OCI-LY7 (cell line): Measurements from ENCODE around the gene PHETA2. TPM values are rescaled to one million over a fixed set of nuclear protein-coding genes. Genes with fewer than 3 reads are reported as not detected.
"Not testable (repeated sequence)": the region's sequence is repeated elsewhere in the genome, so short reads cannot be mapped to it uniquely, and the experiment has no call there.

ENCODE experiments used
- BruUV-seq: library from RNA; stranded (reverse); fragments of 400-500 nt; replicated peaks from 2 replicates; lab custom pipeline; 2021; lab: Mats Ljungman, UMichigan
- CTCF ChIA-PET: fragments of 300-600 bp; sonication (Branson Sonifier 250); formaldehyde crosslinking; loops from one replicate; lab custom pipeline; 2022; ENCODE audit warnings: antibody characterized with exemption; ENCODE audit not compliant: unreplicated experiment; lab: Charles Lee
- POLR2A ChIA-PET: fragments of 300-600 bp; sonication (Branson Sonifier 250); formaldehyde crosslinking; loops from one replicate; lab custom pipeline; 2022; ENCODE audit warnings: antibody characterized with exemption; lab: Charles Lee
- DNase-seq: peaks from one replicate; pipeline ENCODE4 v3.0.0-alpha.2; 2015; ENCODE audit warnings: low spot score
- H2AFZ ChIP-seq: fragments of 200-600 bp; sonication (generic), shearing (Covaris generic); 2 replicates; pipeline ENCODE4 v1.6.1; 2014; ENCODE audit warnings: mild to moderate bottlenecking, antibody characterized with exemption, low read length, moderate library complexity
- H3K27ac ChIP-seq: fragments of 200-600 bp; sonication (generic); 2 replicates; pipeline ENCODE4 v1.5.1; 2014; ENCODE audit warnings: mixed run types, low read depth, mild to moderate bottlenecking, moderate library complexity, low read length, inconsistent platforms; ENCODE audit not compliant: poor library complexity, severe bottlenecking
- H3K36me3 ChIP-seq: fragments of 200-600 bp; sonication (generic); 2 replicates; pipeline ENCODE4 v1.6.1; 2014; ENCODE audit warnings: mild to moderate bottlenecking, antibody characterized with exemption, low read length, moderate library complexity, mixed read lengths; ENCODE audit not compliant: insufficient read depth
- H3K4me1 ChIP-seq: fragments of 200-600 bp; sonication (generic); 2 replicates; pipeline ENCODE4 v1.5.1; 2014; ENCODE audit warnings: mild to moderate bottlenecking, low read length; ENCODE audit not compliant: insufficient read depth, poor library complexity, severe bottlenecking
- H3K4me2 ChIP-seq: fragments of 200-600 bp; sonication (generic); 2 replicates; pipeline ENCODE4 v1.6.1; 2014; ENCODE audit warnings: mild to moderate bottlenecking, low read length
- H3K4me3 ChIP-seq: fragments of 200-600 bp; sonication (generic); 2 replicates; pipeline ENCODE4 v1.5.1; 2014; ENCODE audit warnings: mild to moderate bottlenecking, low read depth, low read length; ENCODE audit not compliant: poor library complexity, severe bottlenecking
- H3K79me2 ChIP-seq: fragments of 200-600 bp; sonication (generic); 2 replicates; pipeline ENCODE4 v1.6.1; 2016; ENCODE audit warnings: low read depth, mild to moderate bottlenecking, low read length, moderate library complexity, mixed read lengths; ENCODE audit not compliant: insufficient read depth
- H3K9me2 ChIP-seq: fragments of 200-600 bp; sonication (generic); 2 replicates; pipeline ENCODE4 v1.6.1; 2016; ENCODE audit warnings: mild to moderate bottlenecking, low read length, mixed read lengths; ENCODE audit not compliant: insufficient read depth
- H3K9me3 ChIP-seq: fragments of 200-600 bp; sonication (generic); 2 replicates; pipeline ENCODE4 v1.6.1; 2014; ENCODE audit warnings: mild to moderate bottlenecking, mixed run types, low read length, mixed read lengths
- H4K20me1 ChIP-seq: fragments of 200-600 bp; sonication (generic); 2 replicates; pipeline ENCODE4 v1.6.1; 2014; ENCODE audit warnings: mild to moderate bottlenecking, antibody characterized with exemption, low read length, moderate library complexity, mixed read lengths; ENCODE audit not compliant: insufficient read depth
- EZH2phosphoT487 ChIP-seq: fragments of 200-600 bp; sonication (generic); IDR thresholded peaks from 2 replicates; pipeline ENCODE4 v1.6.1; 2018; ENCODE audit warnings: low read depth, borderline replicate concordance, mild to moderate bottlenecking, mixed run types, antibody characterized with exemption, low read length, moderate library complexity, mixed read lengths
- intact Hi-C: fragments of 100-400 bp; cut with micrococcal nuclease; formaldehyde crosslinking; loops from one replicate; pipeline ENCODE4 v1.10.0; 2022; ENCODE audit not compliant: unreplicated experiment
- small RNA-seq: library from RNA; depleted of rRNA; stranded (forward); fragments of <200 nt; gene quantifications from one replicate; pipeline ENCODE3, GENCODE V24; 2014
- total RNA-seq, 2 experiments: library from RNA; depleted of rRNA in 1 of 2; stranded (reverse); fragments of >200 nt in 1 of 2; shearing (Covaris generic) in 1 of 2; gene quantifications; 2 replicates each; pipeline ENCODE4 v1.2.3, GENCODE V29; 2014 to 2022
- TF ChIP-seq, protein P1 (sequence below): fragments of 200-600 bp; sonication (generic); conservative IDR thresholded peaks from 2 replicates; pipeline ENCODE4 v1.5.1; 2014; ENCODE audit warnings: mild to moderate bottlenecking, antibody characterized with exemption, low read length, moderate library complexity, mixed read lengths

PHETA2 gene
- total RNA-seq, 2 experiments from 2014 or later, result 0.23 TPM; not detected in 1

DNA sequence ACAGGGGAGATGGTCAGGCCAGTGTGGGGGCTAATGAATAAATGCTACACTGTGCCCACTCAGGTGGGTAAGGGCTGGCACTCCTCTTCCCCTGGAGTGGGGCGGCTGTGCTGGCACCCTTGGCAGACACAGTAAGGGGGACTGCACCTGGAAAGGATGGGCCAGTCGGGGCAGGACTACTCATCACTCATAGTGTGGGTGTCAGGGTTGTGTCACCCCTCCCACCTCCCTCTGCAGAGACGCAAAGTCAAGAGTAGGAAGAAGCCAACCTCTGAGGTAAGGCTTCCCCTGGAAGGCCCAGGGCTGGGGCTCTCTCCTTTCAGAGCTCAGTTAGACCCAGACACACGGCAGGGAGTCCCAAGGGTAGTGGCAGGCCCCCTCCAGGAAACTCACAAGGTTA, 49.5 kb downstream of the PHETA2 start:
- H3K4me2 ChIP-seq, BruUV-seq, H3K9me2 ChIP-seq, H3K4me3 ChIP-seq, H4K20me1 ChIP-seq, H3K27ac ChIP-seq, H2AFZ ChIP-seq, DNase-seq, intact Hi-C loops, CTCF ChIA-PET, POLR2A ChIA-PET, H3K9me3 ChIP-seq, H3K79me2 ChIP-seq, H3K36me3 ChIP-seq: not testable (repeated sequence)
- peaks cover 32% of the 10 kb centered on the region for H3K4me1 ChIP-seq

- Histone ChIP-seq H3K4me1 (no peaks in the 10 kb centered on the region), H2AFZ (no peak overlapping the region), H3K4me2 (no peak overlapping the region), H3K36me3 (peaks cover under 1% of the 10 kb centered on the region; the same call in 1 of the 2 replicates), H3K9me2 (no peaks in the 10 kb centered on the region), H3K27ac (no peak overlapping the region), H3K9me3 (0 out of 2 replicates have a peak, but pooled peaks cover 3% of the 10 kb centered on the region), H4K20me1 (no peaks in the 10 kb centered on the region), H3K4me3 (no peak overlapping the region), H3K79me2 (no peaks in the 10 kb centered on the region)
- ChIA-PET POLR2A (no interaction called here), CTCF (no interaction called here)
- DNase-seq, result no peak
- BruUV-seq, result no TSS peak
- no peak for TF ChIP-seq EZH2phosphoT487
- TF ChIP-seq, protein P1, sequence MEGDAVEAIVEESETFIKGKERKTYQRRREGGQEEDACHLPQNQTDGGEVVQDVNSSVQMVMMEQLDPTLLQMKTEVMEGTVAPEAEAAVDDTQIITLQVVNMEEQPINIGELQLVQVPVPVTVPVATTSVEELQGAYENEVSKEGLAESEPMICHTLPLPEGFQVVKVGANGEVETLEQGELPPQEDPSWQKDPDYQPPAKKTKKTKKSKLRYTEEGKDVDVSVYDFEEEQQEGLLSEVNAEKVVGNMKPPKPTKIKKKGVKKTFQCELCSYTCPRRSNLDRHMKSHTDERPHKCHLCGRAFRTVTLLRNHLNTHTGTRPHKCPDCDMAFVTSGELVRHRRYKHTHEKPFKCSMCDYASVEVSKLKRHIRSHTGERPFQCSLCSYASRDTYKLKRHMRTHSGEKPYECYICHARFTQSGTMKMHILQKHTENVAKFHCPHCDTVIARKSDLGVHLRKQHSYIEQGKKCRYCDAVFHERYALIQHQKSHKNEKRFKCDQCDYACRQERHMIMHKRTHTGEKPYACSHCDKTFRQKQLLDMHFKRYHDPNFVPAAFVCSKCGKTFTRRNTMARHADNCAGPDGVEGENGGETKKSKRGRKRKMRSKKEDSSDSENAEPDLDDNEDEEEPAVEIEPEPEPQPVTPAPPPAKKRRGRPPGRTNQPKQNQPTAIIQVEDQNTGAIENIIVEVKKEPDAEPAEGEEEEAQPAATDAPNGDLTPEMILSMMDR, result no peak
- intact Hi-C loops, result no loop called here
These were observed 53.6 kb downstream of the PHETA2 start for GRCh38 chr22:42127606-42128005.

- H3K9me2 ChIP-seq, H3K36me3 ChIP-seq, H3K27ac ChIP-seq, H3K9me3 ChIP-seq, H3K4me1 ChIP-seq, BruUV-seq, H2AFZ ChIP-seq, CTCF ChIA-PET, H4K20me1 ChIP-seq, intact Hi-C loops, H3K4me2 ChIP-seq, POLR2A ChIA-PET, DNase-seq, H3K4me3 ChIP-seq, H3K79me2 ChIP-seq: not testable (repeated sequence)
These were observed 54.0 kb downstream of the PHETA2 start for GRCh38 chr22:42128007-42128406.

Small RNA genes within 50 kb of the gene (small RNA-seq; reads per million reads assigned to genes)
- 0.57 reads per million, percentile 14 among the genes with 10 or more reads in this experiment for gene SNORD13P1

Other genes with a start within 250 kb of the PHETA2 start
- 132 and 167 TPM in 2 replicates for gene SREBF2, start 241.1 kb upstream of the PHETA2 start, total RNA-seq (2014; rRNA removed; shearing (Covaris generic))
- gene SREBF2, start 241.1 kb upstream of the PHETA2 start, total RNA-seq (2022), result 312 and 330 TPM in 2 replicates
- gene SHISA8, start 159.2 kb upstream of the PHETA2 start, total RNA-seq (2014; rRNA removed; shearing (Covaris generic)), result not detected in 2 replicates
- gene SHISA8, start 159.2 kb upstream of the PHETA2 start, total RNA-seq (2022), result 0.61 and 0.74 TPM in 2 replicates
- gene TNFRSF13C, start 147.4 kb upstream of the PHETA2 start, total RNA-seq (2014; rRNA removed; shearing (Covaris generic)), result 10.9 and 21.3 TPM in 2 replicates
- gene TNFRSF13C, start 147.4 kb upstream of the PHETA2 start, total RNA-seq (2022), result 65.0 and 67.8 TPM in 2 replicates
- 347 and 354 TPM in 2 replicates for gene CENPM, start 127.1 kb upstream of the PHETA2 start, total RNA-seq (2014; rRNA removed; shearing (Covaris generic))
- gene CENPM, start 127.1 kb upstream of the PHETA2 start, total RNA-seq (2022), result 189 and 217 TPM in 2 replicates
- gene SEPTIN3, start 104.8 kb upstream of the PHETA2 start, total RNA-seq (2014; rRNA removed; shearing (Covaris generic)), result 0.46 and 1.1 TPM in 2 replicates
- 1.9 and 2.1 TPM in 2 replicates for gene SEPTIN3, start 104.8 kb upstream of the PHETA2 start, total RNA-seq (2022)
- 1.9 and 2.2 TPM in 2 replicates for gene WBP2NL, start 75.5 kb upstream of the PHETA2 start, total RNA-seq (2014; rRNA removed; shearing (Covaris generic))
- 0.94 and 1.1 TPM in 2 replicates for gene WBP2NL, start 75.5 kb upstream of the PHETA2 start, total RNA-seq (2022)
- 11.2 and 16.9 TPM in 2 replicates for gene NAGA, start 3.4 kb upstream of the PHETA2 start, total RNA-seq (2014; rRNA removed; shearing (Covaris generic))
- gene NAGA, start 3.4 kb upstream of the PHETA2 start, total RNA-seq (2022), result 14.4 and 14.9 TPM in 2 replicates
- 23.0 and 31.5 TPM in 2 replicates for gene SMDT1, start 5.5 kb downstream of the PHETA2 start, total RNA-seq (2014; rRNA removed; shearing (Covaris generic))
- gene SMDT1, start 5.5 kb downstream of the PHETA2 start, total RNA-seq (2022), result 111 and 114 TPM in 2 replicates
- 49.8 and 62.4 TPM in 2 replicates for gene NDUFA6, start 16.5 kb downstream of the PHETA2 start, total RNA-seq (2014; rRNA removed; shearing (Covaris generic))
- gene NDUFA6, start 16.5 kb downstream of the PHETA2 start, total RNA-seq (2022), result 57.6 and 63.8 TPM in 2 replicates
- gene CYP2D6, start 56.6 kb downstream of the PHETA2 start, total RNA-seq (2014; rRNA removed; shearing (Covaris generic)), result 2.4 and 3.0 TPM in 2 replicates
- 4.1 and 4.5 TPM in 2 replicates for gene CYP2D6, start 56.6 kb downstream of the PHETA2 start, total RNA-seq (2022)
- 55.6 and 56.0 TPM in 2 replicates for gene TCF20, start 196.4 kb downstream of the PHETA2 start, total RNA-seq (2014; rRNA removed; shearing (Covaris generic))
- gene TCF20, start 196.4 kb downstream of the PHETA2 start, total RNA-seq (2022), result 71.1 and 77.8 TPM in 2 replicates